Endothelial cell of umbilical vein (primary cell): ENCODE measurements around the gene CWF19L2. TPM values are rescaled to one million over a fixed set of nuclear protein-coding genes. Genes with fewer than 3 reads are reported as not detected.

Source experiments
- BruUV-seq: library from RNA; stranded (reverse); fragments of 400-500 nt; replicated peaks from 2 replicates; lab custom pipeline; 2021; lab: Mats Ljungman, UMichigan
- CTCF ChIA-PET: fragments of 300-600, 350-600 bp; sonication (Branson Sonifier 250); formaldehyde crosslinking; loops from one replicate; lab custom pipeline; 2021; ENCODE audit warnings: antibody characterized with exemption, inconsistent platforms; lab: Charles Lee
- POLR2A ChIA-PET: fragments of 300-600, 350-600 bp; sonication (Branson Sonifier 250); formaldehyde crosslinking; loops from one replicate; lab custom pipeline; 2021; ENCODE audit warnings: antibody characterized with exemption, inconsistent platforms; lab: Charles Lee
- DNase-seq: peaks from one replicate; pipeline ENCODE4 v3.0.0-alpha.2; 2011; ENCODE audit warnings: low read depth, low spot score
- FAIRE-seq: peaks from 2 replicates; lab custom pipeline; 2011; peaks lifted over from hg19 to GRCh38; lab: Jason Lieb, UNC
- H2AFZ ChIP-seq: 2 replicates; pipeline ENCODE4 v1.6.0; 2012; ENCODE audit warnings: low read depth, low read length, control low read depth, inconsistent platforms
- H3K27ac ChIP-seq: 2 replicates; pipeline ENCODE4 v1.5.1; 2011; ENCODE audit warnings: low read depth, mild to moderate bottlenecking, control low read depth, low read length, moderate library complexity; ENCODE audit not compliant: insufficient read depth
- H3K27me3 ChIP-seq, 2 experiments: 2 replicates each; pipeline versions ENCODE4 v1.6.0 to v1.6.1; 2011; ENCODE audit warnings: low read length in 2 of 2, mixed read lengths in 1 of 2; ENCODE audit not compliant: control insufficient read depth in 2 of 2, insufficient read depth in 2 of 2
- H3K36me3 ChIP-seq, 2 experiments: 2 replicates in 1 of 2; 3 replicates in 1 of 2; pipeline ENCODE4 v1.5.1; 2011; ENCODE audit warnings: low read length in 2 of 2, mild to moderate bottlenecking in 1 of 2, moderate library complexity in 1 of 2; ENCODE audit not compliant: control insufficient read depth in 2 of 2, insufficient read depth in 2 of 2; ENCODE audit errors: extremely low read depth in 1 of 2
- H3K4me1 ChIP-seq: 3 replicates; pipeline ENCODE4 v1.5.1; 2011; ENCODE audit warnings: mild to moderate bottlenecking, low read length; ENCODE audit not compliant: control insufficient read depth, insufficient read depth; ENCODE audit errors: extremely low read depth
- H3K4me2 ChIP-seq: 2 replicates; pipeline ENCODE4 v1.6.1; 2011; ENCODE audit warnings: low read length, control low read depth, mixed read lengths; ENCODE audit not compliant: insufficient read depth
- H3K4me3 ChIP-seq, 3 experiments: fragments of 200-600 bp in 1 of 3; sonication (generic), shearing (Covaris generic) in 1 of 3; replicated peaks in 1 of 3; 2 replicates each; pipeline ENCODE4 v1.5.1; 2011 to 2016; ENCODE audit warnings: control low read depth in 3 of 3, low read length in 3 of 3, mild to moderate bottlenecking in 2 of 3, inconsistent platforms in 1 of 3, low read depth in 1 of 3, moderate library complexity in 1 of 3; ENCODE audit not compliant: insufficient read depth in 1 of 3
- H3K79me2 ChIP-seq: 2 replicates; pipeline ENCODE4 v1.6.0; 2012; ENCODE audit warnings: low read length, inconsistent platforms; ENCODE audit not compliant: control insufficient read depth, insufficient read depth
- H3K9ac ChIP-seq: replicated peaks from 2 replicates; pipeline ENCODE3; 2011; ENCODE audit warnings: low read length, control low read depth; ENCODE audit not compliant: insufficient read depth; ENCODE audit errors: extremely low read depth
- H3K9me1 ChIP-seq: replicated peaks from 3 replicates; pipeline ENCODE4 v1.6.0; 2011; ENCODE audit warnings: mild to moderate bottlenecking, low read length; ENCODE audit not compliant: control insufficient read depth, insufficient read depth; ENCODE audit errors: extremely low read depth
- H3K9me3 ChIP-seq: replicated peaks from 2 replicates; pipeline ENCODE4 v1.5.1; 2012; ENCODE audit warnings: low read length, inconsistent platforms; ENCODE audit not compliant: control insufficient read depth, insufficient read depth
- H4K20me1 ChIP-seq: replicated peaks from 2 replicates; pipeline ENCODE3; 2011; ENCODE audit warnings: mild to moderate bottlenecking, low read length; ENCODE audit not compliant: control insufficient read depth, insufficient read depth; ENCODE audit errors: extremely low read depth
- CTCF ChIP-seq, 2 donors: IDR thresholded peaks; 1 replicate in 1 of 2; 2 replicates in 1 of 2; pipeline ENCODE4 v1.5.1; 2011; ENCODE audit warnings: low read length in 2 of 2, mild to moderate bottlenecking in 2 of 2, moderate library complexity in 2 of 2, control low read depth in 1 of 2, inconsistent platforms in 1 of 2, low read depth in 1 of 2; ENCODE audit not compliant: insufficient read depth in 1 of 2; ENCODE audit errors: extremely low read depth in 1 of 2
- EZH2 ChIP-seq: IDR thresholded peaks from 2 replicates; pipeline ENCODE4 v1.6.1; 2012; ENCODE audit warnings: borderline replicate concordance, low read depth, mild to moderate bottlenecking, moderate library complexity, low read length, inconsistent platforms; ENCODE audit not compliant: severe bottlenecking
- FOS ChIP-seq: IDR thresholded peaks from 2 replicates; pipeline ENCODE4 v1.6.1; 2011; ENCODE audit warnings: mild to moderate bottlenecking, low read length, moderate library complexity, borderline replicate concordance; ENCODE audit not compliant: insufficient read depth
- GATA2 ChIP-seq: IDR thresholded peaks from 2 replicates; pipeline ENCODE4 v1.7.0; 2011; ENCODE audit warnings: low read depth, mild to moderate bottlenecking, moderate library complexity, mixed read lengths, low read length; ENCODE audit not compliant: insufficient read length, insufficient read depth
- JUN ChIP-seq: IDR thresholded peaks from 2 replicates; pipeline ENCODE4 v1.6.1; 2011; ENCODE audit warnings: borderline replicate concordance, low read depth; ENCODE audit not compliant: insufficient read length, insufficient read depth
- MAX ChIP-seq: IDR thresholded peaks from 2 replicates; pipeline ENCODE4 v1.6.1; 2011; ENCODE audit not compliant: insufficient read depth, insufficient read length
- MYC ChIP-seq: IDR thresholded peaks from one replicate; pipeline ENCODE4 v1.6.1; 2011; ENCODE audit warnings: mild to moderate bottlenecking, low read depth, low read length
- POLR2A ChIP-seq: IDR thresholded peaks from 2 replicates; pipeline ENCODE4 v1.6.1; 2012; ENCODE audit warnings: low read depth, mild to moderate bottlenecking, control low read depth, low read length
- POLR2AphosphoS5 ChIP-seq: IDR thresholded peaks from 2 replicates; pipeline ENCODE4 v1.6.1; 2012; ENCODE audit warnings: low read depth, mild to moderate bottlenecking, control low read depth, low read length, moderate library complexity; ENCODE audit not compliant: insufficient read depth
- dilution Hi-C: fragments of 300-500 bp; cut with MboI; formaldehyde crosslinking; loops from one replicate; pipeline ENCODE4 v1.15.0; 2019; ENCODE audit warnings: low sequenced_read_pairs; ENCODE audit not compliant: extremely low pct_ligation_motif_present
- intact Hi-C: fragments of 100-400 bp; cut with micrococcal nuclease; formaldehyde crosslinking; loops from one replicate; pipeline ENCODE4 v1.10.0; 2022
- polyA plus RNA-seq, 4 experiments: library from polyadenylated mRNA; depleted of rRNA in 3 of 4; stranded (reverse) in 3 of 4; unstranded in 1 of 4; fragments of >200 nt; gene quantifications; 2 replicates each; pipeline versions ENCODE4 v1.2.1 to v1.2.3, GENCODE V29; 2011 to 2012; ENCODE audit warnings: missing spikeins in 1 of 4
- total RNA-seq: library from RNA; stranded (reverse); gene quantifications from 2 replicates; pipeline ENCODE4 v1.2.3, GENCODE V29; 2021

Gene CWF19L2
- total and polyA plus RNA-seq, 2 donors (not counting 3 experiments of a cell fraction or from before 2014, with no cell fraction given), result 1.4 to 11.8 TPM

- no peaks in the 10 kb centered on the region for H3K79me2 ChIP-seq
- H3K4me2 ChIP-seq, result no peak overlapping the region
- intact Hi-C loops, result no loop called here
- no peaks in the 10 kb centered on the region for H3K9me1 ChIP-seq
- H2AFZ ChIP-seq, result no peak overlapping the region
- DNase-seq (peak; percentile 54), FAIRE-seq (no peak)
- no peaks in the 10 kb centered on the region for H3K9me3 ChIP-seq
- TF ChIP-seq EZH2 (no peak), JUN (no peak), GATA2 (no peak), FOS (no peak), CTCF (IDR thresholded peaks at IDR 0.05; ENCODE audit: extremely low read depth in 1 of 2, insufficient read depth in 1 of 2, low read depth in 1 of 2, low read length in 2 of 2) (no peak), MAX (no peak), MYC (no peak), POLR2AphosphoS5 (no peak), POLR2A (no peak)
- H3K4me1 ChIP-seq, result peaks cover 5% of the 10 kb centered on the region
- H4K20me1 ChIP-seq, result no peaks in the 10 kb centered on the region
- H3K36me3 ChIP-seq, result no peaks in the 10 kb centered on the region
- POLR2A ChIA-PET, result no interaction called here
- H3K9ac ChIP-seq, result no peak overlapping the region
- no peak overlapping the region for H3K27ac ChIP-seq
- CTCF ChIA-PET, result interaction anchor here (0.7 to 1.0 kb wide), 3 partner anchors 9 to 21 kb away, joined by 3 to 5 read pairs (median 3); no protein-coding TSS in a partner anchor
- no peak overlapping the region for H3K4me3 ChIP-seq
- dilution Hi-C loops, result no loop called here
- no TSS peak for BruUV-seq
- no peaks in the 10 kb centered on the region for H3K27me3 ChIP-seq
Observed at GRCh38 chr11:107301878-107302277, 155.7 kb downstream of the CWF19L2 start.
